T-helper 2 cell (primary cell): ENCODE measurements around the gene PLEKHM3.
"Not testable (repeated sequence)": the region's sequence is repeated elsewhere in the genome, so short reads cannot be mapped to it uniquely, and the experiment has no call there.

ENCODE experiments used
- DNase-seq, 5 experiments: peaks; one replicate each; pipeline versions ENCODE4 v3.0.0 to v3.0.0-alpha.2; 2012 to 2022

PLEKHM3 gene

DNA sequence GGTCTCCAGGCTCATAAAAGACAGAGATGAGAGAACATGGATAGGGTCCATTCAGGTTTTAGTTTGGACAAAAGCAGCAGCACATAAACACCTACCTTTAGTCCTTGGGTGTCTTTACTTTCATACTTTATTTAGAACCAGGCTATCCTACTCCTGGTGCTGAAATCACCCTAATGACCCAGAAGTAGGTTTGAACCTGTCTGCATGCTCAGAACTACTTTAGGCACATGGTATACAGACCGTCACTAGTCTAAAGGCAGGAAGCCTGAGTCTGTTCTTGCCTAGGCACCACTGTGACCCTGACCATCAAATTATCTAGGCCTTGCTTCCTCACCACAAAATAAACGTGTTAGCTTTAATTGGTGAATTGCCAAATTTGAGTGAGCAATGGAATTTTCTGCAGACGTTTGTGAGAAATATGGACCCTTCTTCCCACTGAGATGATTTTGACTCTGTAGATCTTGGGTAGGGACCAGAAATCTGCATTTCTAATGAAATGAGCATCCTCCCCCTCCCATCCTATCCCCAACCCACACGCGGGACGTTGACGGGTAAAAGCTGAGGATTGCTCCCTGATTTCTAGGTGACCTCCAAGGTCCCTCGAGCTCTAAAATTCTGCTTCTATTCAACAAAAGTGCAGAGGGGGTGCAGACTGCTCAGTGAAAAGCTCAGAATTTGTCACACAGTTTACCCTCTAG lies 75.1 kb downstream of the PLEKHM3 start:
- DNase-seq: no peak

DNA sequence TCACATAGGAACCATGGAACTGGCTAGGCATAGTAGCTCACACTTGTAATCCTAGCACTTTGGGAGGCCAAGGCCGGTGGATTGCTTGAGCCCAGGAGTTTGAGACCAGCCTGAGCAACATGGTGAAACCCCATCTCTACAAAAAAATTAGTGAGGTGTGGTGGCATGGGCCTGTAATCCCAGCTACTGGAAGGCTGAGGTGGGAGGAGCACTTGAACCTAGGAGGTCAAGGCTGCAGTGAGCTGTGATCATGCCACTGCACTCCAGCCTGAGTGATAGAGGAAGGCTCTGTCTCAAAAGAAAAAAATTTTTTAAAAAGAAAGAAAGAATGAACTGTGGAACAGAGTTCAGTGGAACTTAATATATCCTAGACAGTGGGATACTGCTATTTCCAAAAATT lies 76.1 kb downstream of the PLEKHM3 start:
- not testable (repeated sequence) for DNase-seq

DNA sequence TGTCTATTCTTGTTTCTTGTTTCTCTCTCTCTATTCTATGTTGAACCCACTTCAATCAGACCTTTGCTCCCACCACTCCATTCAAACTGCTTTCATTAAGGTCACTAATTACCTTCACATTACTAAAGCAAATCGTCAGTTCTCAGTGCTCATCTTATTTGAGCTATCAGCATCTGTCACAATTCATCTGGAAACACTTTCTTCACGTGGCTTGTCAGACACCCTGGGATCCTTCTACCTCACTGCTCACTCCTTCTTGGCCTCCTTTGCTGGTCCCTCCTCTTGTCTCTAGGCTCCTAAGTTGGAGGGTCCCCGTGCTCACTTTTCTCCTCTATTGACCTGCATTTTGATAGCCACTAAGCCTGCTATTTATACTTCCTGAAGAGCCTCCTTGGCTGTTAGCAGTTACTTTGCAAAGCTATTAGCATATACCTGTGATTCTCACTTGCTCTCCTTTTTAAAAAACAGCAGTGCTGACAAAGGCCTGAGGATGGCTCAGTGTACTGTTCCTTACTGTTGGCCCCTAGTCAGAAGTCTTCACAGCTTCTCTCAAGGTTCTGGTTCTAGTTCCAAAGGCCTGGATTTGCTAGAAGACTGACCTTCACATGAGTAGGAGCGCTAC lies 80.2 kb downstream of the PLEKHM3 start:
- no peak for DNase-seq

DNA sequence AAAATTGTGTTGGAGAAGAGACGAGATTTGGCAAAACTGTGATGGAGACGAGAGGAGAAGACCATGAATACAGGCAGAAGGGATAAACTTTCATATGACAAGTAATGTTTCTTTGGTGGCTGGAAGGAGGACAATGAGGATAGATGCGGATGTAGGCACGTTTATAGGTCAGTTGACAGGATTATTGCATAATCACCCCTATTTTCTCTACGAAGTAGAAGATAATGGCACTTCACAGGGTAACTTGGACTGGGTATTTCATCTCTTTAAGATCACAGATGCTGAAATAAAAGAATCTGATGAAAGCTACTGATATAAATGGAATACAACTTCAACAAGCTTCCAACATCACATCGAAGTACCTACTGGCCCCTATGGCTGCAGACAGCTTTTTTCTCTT lies 81.0 kb downstream of the PLEKHM3 start:
- no peak for DNase-seq

DNA sequence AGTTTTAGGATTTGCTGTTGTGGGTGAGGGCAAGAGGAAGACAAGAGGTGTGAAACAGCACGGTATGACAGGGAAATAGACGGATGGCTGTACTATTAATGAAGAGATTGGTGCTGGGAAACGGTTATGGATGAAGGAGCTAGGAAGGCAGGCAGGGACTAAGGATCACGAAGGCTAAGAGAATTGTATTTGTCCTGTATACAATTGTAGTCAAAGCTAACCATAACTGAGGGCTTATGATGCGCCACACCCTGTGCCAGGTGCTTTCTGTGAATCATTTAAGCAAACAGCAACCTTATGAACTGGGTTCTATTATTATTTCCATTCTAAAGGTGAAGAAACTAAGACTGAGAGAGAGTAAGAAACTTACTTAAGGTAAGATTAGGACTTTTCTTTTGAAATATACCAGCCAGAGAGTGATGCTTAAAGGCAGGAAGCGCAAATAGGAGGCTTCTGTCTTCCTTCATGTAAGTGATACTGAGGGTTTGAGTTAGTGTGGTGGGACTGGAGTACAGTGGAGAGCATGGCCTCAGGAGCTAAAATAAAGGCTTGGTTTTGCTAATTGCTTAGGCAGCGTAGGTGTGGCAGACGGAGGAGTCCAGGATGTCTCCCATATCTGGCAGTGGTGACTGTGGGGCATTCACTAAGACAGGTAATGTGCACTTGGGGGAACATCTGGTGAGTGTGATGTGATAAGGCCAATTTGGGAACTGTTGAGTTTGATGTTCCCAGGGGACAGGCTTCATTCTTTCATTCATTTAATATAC lies 85.8 kb downstream of the PLEKHM3 start:
- no peak for DNase-seq

DNA sequence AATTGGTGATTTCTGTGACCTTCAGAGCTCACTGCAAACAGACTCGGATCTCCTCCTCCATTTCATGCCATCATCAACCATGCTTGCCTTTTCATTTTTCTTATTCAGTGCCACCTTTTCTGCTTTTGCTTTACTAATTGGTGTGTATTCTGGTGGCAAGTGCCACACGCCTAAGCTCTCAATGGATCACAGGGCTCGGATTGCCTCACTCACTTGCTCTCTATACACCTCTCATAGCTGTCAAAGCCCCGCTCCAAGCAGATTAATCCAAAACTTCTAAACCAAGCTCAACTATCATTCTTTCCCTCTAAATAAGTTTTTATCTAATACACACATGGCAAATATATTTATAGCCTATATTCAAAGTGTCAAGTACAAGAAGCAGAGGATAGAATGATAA lies 86.4 kb downstream of the PLEKHM3 start:
- no peak for DNase-seq

DNA sequence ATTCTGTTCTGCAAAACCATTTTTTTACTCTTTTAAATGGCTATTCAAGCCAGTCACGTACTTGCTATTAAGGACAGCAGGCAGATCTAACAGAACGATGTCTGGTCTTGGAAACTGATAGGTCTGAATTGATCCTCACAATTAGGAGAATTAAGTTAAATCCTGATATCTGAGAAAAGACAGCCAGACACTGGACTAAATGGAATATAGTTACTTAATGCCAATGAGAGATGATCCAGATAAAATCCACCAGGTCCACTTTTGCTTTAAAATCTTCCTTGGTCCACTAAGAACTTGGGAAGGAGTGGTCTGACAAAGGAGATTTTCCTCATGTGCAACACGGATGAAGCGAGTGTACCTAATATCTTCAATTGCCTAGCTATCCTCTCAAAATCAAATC lies 86.9 kb downstream of the PLEKHM3 start:
- DNase-seq: no peak

DNA sequence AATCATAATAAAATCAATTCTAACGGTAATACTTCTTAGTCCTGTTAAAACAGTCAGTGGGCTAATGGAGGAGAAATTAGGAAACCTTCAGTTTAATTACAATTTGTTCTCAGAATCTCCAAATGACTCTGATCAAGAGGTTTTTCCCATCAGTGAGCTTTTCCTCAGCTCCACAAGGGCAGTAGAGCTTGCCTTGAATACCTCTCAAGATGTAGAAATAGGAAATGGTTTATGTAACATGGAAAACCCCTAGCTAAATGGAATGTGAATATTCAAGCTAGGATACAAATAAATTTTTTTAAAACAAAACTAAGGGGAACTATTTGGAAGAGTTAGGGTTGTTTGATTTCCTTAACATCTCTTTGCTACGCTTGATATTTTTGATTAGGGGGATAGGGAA lies 87.5 kb downstream of the PLEKHM3 start:
- DNase-seq: no peak

DNA sequence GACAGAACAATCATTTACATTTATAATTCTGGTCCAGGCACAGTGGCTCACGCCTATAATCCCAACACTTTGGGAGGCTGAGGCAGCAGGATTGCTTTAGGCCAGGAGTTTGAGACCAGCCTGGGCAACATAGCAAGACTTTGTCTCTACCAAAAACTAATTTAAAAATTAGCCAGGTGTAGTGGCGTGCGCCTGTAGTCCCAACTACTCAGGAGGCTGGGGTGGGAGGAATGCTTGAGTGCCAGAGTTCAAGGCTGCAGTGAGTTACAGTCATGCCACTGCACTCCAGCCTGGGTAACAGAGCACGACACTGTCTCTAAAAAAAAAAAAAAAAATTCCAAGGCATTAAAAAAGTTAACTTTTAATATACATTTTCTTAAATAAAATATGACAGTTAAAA lies 88.1 kb downstream of the PLEKHM3 start:
- no peak for DNase-seq

DNA sequence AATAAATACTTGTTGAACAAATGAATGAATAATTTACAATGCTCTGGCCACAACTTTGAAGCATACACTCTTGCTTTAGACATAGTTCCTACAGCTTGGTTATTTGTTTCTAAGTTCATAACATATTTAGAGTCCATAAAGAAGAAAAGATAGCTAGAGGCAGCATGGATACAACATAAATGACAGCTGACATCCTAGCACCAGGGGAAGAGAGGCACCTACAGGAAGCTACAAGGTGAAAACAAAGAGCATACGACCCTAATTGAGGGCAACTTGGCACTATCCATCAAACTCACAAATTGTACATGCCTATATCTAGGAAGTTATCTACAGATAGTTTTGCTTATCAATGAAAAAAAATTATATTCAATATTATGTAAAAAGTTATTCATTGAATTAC lies 88.9 kb downstream of the PLEKHM3 start:
- no peak for DNase-seq

DNA sequence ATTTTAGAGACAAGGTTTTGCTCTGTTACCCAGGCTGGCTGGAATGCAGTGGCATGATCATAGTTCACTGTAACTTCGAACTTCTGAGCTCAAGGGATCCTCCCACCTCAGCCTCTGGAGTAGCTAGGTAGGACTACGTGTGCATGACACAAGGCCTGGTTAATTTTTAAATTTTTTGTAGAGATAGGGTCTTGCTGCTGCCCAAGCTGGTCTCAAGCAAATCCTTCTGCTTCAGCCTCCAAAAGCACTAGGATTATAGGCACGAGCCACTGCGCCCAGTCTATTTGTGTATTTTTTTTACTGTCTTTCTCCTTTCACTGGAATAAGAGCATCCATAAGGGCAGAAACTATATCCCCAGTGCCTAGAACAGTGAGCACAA lies 89.3 kb downstream of the PLEKHM3 start:
- DNase-seq: no peak

DNA sequence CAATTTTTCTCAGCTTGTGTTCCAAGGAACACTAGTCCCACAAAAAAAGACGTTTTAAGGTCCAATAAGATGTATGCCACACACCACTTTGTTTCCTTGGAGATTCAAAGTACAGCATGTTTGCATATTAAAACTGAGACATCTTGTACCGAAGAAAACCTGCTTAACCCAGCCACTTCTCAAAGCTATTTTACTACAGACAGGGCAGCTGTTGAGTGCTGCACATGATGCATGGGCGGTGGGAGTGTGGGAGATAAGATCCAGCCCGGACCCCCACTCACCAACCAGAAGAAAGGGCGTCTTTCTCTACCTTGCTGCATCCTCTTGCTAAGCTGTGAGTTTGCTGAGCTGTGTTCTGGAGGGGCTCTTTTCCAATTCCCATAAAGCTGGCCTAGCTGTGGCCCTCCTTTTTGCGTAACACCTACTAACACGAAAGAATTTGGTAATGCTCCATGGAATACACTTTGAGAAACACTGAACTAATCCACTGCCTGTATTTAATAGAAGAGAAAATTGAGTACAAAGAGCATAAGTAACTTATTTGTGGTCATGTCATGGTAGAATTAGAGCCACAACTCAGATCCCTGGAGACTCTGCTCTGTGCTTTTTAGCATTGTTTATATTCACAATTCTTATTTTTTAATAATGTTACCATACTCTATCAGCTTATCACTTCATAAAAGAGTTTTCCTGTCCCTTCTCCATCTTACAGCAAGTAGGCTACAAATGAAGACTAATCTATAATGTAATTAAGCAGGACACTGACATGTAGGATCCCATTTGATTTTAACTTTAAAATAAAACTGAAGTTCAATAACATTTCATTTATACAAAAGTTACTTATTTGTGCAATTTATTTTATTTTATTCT lies 90.0 kb downstream of the PLEKHM3 start:
- no peak for DNase-seq

DNA sequence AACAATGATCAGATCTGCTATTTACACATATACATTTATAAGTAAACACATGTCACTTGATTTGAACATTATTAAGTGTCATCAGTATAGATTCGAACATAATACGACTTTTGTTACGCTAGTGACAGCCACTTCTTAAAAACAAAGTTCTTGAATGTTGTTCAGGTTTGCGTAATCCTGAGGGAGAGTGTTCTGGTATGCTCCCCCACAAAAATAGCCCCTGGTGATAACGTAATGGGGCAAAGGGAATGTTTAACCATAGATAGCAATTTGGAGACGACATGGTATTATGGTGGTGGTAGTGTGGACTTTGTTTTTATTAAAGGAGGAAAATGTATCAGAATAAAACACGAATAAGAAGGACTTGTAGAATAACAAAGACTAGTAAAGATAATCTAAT lies 90.6 kb downstream of the PLEKHM3 start:
- no peak for DNase-seq

DNA sequence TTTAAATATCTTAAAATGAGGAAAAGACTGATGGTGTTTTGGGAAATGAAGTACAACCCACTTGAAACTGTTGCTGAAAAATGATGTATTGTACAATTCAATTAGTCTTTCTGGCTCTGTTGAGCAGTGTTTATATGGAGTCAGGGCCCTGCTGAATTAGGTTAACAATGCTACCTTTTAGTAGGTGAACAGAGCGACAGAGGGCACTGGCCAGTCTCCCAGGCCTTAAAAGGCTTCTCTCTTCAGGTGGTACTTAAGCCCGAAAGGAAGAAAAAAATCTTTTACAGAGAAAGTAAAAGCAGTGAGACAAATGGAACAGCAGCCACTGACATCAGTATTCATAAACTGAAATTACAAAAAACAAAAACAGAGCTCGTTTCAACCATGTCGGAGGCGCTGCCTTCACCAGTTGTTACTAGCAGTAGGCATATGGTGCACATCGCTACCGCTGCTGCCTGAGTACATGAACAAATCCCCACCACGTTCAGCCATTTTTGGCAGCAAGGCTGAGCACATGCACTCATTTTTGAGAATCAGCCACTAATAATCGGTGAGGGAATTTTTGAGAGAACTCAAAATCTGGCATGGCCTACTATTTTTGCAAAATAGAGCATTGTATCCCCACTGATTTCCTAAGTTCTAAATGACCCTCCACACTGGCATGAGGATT lies 91.8 kb downstream of the PLEKHM3 start:
- no peak for DNase-seq

DNA sequence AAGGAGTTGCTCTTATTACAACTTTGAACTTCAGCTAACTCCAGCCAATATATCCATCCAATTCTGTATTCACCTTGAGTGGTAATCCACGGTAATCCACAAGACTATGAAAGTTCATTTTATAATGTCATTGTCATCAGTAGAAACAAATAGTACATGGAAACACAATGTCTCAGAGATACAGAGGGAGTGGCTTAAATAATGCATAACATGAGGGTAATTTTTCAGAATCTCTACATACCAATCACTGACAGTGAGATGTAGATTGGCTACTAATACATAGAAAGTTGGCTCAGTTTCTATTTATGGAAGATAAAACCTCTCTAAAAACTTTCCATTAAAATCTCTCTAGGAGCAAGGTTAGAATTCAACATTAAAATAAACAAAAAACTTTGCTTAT lies 93.2 kb downstream of the PLEKHM3 start:
- DNase-seq: no peak

DNA sequence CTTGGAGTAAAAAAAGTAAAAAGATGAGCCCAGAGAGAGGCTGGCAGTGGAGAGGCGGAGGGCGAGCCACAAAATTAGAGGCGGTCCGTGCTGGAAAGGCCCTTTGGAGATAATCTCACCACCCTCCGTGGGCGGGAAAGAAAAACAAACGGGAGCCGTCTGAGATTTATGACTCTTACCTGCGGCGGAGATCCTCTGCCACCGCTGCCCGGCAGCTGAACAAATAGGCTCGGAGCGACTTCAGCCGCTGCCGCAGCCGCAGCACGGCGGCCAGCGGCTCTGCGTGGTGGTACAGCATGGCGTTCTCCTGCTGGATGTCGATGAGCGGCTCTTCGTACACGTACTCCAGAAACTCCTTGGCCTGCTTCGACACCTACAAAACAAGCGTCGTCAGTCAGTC lies 94.6 kb downstream of the PLEKHM3 start:
- no peak for DNase-seq

DNA sequence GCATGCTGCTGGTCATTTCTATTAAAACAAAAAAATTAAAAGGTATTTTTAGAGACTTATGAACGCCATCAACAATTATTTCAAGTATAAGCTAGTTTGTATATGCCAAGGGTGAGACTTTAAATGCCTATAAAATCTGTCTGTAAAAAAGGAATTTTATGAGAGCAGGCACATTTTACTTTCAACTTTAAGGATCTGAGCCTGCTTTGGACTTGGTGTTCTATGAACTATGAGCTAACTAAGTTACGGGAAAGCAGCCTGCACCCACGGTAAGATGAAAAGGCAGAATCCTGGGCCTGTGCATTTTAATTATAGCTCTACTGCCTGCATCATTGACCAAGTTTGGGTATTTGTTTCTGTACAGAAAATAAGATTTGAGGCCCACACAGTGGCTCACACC lies 95.4 kb downstream of the PLEKHM3 start:
- DNase-seq: no peak

DNA sequence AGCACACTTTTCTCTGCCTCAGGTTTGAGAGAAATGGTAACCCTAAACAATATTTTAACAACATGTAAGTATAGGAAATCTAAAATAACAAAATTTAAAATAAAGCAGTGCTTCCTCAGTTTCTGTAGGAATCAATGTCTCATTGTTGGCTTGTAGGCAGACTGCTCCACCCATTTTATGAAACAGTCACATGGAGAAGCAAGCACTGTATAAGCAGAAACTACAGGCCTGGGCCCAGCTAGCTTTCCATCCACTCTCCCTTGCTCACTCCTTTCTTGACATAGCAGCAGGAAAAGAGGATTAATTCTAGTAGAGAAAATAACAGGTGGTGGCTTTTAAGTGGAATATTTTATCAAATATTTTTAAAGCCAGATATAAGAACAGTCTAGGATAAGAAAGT lies 97.2 kb downstream of the PLEKHM3 start:
- no peak for DNase-seq

DNA sequence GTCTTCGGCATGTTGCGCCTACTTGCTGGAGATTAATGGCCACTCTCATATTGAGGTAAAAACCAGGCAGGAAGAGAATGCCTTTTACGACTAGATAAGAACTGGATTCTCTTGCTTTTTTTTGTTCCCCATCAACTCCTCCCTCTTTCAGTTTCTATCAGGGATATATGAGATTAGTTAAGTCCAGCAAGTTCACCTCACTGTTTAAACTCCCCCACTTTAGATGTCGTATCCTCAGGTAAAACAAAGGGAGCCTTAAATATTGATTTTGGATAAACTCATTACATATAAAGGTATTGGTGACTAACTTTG lies 98.4 kb downstream of the PLEKHM3 start:
- DNase-seq: no peak

DNA sequence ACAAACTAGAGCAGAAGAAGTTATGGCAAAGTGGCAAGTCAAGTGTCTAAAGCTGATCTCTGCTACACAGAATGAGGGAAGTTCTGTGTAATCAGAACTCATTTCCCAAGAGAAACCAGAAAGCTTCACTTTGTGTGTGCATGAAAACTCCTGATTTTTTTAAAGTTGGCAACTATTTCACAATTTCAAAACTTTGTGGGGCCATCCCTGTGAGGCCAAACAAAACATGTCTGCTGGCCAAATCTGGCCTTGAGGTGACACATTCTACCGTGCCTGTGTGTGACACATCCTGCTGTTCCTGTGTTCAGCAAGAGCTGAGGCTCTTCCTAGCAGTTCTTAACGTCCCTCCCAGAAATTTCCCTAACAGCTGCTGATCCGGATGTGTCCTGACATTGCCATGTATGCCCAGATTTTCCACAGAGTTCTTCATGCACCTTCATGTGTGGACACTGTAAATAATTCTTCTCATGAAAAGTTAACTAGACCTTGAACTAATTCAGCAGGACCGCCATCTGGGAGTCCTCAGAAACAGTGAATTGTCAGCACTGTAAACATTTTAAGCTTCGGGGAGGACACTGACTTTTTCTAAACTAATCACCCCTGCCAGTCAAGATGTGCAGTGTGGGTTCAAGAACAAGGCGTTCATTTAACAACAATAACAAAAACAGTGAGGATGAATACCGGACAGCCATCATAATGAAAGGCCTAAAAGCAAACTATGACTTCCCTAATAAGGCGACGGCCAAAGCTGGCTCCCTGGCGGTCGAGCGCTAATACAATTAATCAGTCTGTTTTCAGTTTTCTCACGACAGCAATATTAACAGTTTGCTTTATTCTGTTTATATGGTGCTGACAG lies 99.0 kb downstream of the PLEKHM3 start:
- DNase-seq: no peak

DNA sequence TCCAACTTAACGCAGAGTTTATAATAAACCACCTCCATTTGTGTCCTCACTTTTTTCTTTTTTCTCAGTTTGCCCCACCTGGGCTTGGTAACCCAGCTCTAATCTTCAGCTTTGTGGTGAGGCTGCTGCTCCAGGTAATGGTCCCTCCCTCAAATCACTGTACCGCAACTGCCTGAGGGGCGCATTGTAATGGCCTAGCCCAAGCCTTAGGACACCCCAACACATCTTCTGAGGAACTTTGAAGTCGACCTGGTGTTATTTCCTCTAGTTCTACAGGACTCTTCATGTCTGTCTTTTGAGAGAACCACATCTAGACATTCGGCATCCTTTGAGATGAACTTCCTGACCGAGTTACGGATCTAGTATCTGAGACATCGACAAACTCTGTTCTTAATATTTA lies 99.7 kb downstream of the PLEKHM3 start:
- DNase-seq: peak in 1 of 5 experiments; percentile 55

DNA sequence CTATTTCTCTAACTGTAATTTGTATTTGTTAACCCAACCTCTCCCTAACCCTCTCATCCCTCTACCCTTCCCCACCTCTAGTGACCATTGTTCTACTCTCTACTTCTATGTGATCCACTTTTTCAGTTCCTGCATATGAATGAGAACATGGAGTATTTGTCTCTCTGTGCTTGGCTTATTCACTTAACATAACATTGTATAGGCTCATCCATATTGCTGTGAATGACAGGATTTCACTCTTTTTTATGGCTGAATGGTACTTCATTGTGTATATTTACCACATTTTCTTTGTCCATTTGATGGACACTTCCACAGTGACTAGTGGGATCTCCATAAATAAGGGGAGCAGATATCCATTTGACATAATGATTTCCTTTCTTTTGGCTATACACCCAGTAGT lies 103.7 kb downstream of the PLEKHM3 start:
- no peak for DNase-seq
